ENCODE results near the gene CCNDBP1.

GRCh38 chr15:43186003-43186353 is 775 bp downstream of the CCNDBP1 start:
- no peak for TF ChIP-seq CTCF (conservative IDR thresholded peaks at IDR 0.05 in 1 of 2, IDR thresholded peaks at IDR 0.05 in 1 of 2; ENCODE audit: extremely low read depth in 1 of 2, insufficient read depth in 1 of 2, low read depth in 1 of 2, low read length in 2 of 2)
- TF ChIP-seq EZH2 (IDR thresholded peaks at IDR 0.05; ENCODE audit: borderline replicate concordance, low read length): no peak

All from mammary epithelial cell (primary cell).